Bronchial epithelial cell (primary cell): Measurements from ENCODE around the gene HDHD5. TPM values are rescaled to one million over a fixed set of nuclear protein-coding genes. Genes with fewer than 3 reads are reported as not detected.

ENCODE experiments used
- DNase-seq: peaks from one replicate; pipeline ENCODE4 v3.0.0-alpha.2; 2010; ENCODE audit warnings: low read depth
- FAIRE-seq: peaks from 2 replicates; lab custom pipeline; 2011; peaks lifted over from hg19 to GRCh38; lab: Jason Lieb, UNC
- H3K27me3 ChIP-seq: 2 replicates; pipeline ENCODE4 v1.5.1; 2011; ENCODE audit warnings: low read length; ENCODE audit not compliant: control insufficient read depth, insufficient read depth
- H3K36me3 ChIP-seq: 2 replicates; pipeline ENCODE4 v1.5.1; 2011; ENCODE audit warnings: low read length; ENCODE audit not compliant: control insufficient read depth, insufficient read depth
- H3K4me3 ChIP-seq: 2 replicates; pipeline ENCODE4 v1.5.1; 2011; ENCODE audit warnings: mild to moderate bottlenecking, low read depth, low read length, control low read depth
- CTCF ChIP-seq: IDR thresholded peaks from 2 replicates; pipeline ENCODE4 v1.5.1; 2011; ENCODE audit warnings: mild to moderate bottlenecking, moderate library complexity, low read length, control low read depth, inconsistent platforms; ENCODE audit not compliant: insufficient read depth, severe bottlenecking
- total RNA-seq: library from RNA; depleted of rRNA; stranded (reverse); fragments of >200 nt; gene quantifications from 2 replicates; pipeline ENCODE4 v1.2.1, GENCODE V29; 2014

The HDHD5 gene
- total RNA-seq, 1 donor from 2014 or later = 50.5 TPM

- no peak for TF ChIP-seq CTCF
- Histone ChIP-seq H3K4me3 (no peak overlapping the region), H3K36me3 (peaks cover 24% of the 10 kb centered on the region), H3K27me3 (no peaks in the 10 kb centered on the region)
- DNase-seq = no peak
- no peak for FAIRE-seq
These were observed 18.0 kb downstream of the HDHD5 start for GRCh38 chr22:17140826-17141766.

GRCh38 chr22:17140022-17140421, 19.1 kb downstream of the HDHD5 start:
- DNase-seq (no peak), FAIRE-seq (no peak)
- Histone ChIP-seq H3K27me3 (no peaks in the 10 kb centered on the region), H3K4me3 (no peak overlapping the region), H3K36me3 (peaks cover 23% of the 10 kb centered on the region)
- TF ChIP-seq CTCF = no peak

GRCh38 chr22:17138513-17138912, 20.6 kb downstream of the HDHD5 start:
- Histone ChIP-seq H3K36me3 (peaks cover 21% of the 10 kb centered on the region), H3K4me3 (no peak overlapping the region), H3K27me3 (no peaks in the 10 kb centered on the region)
- no peak for DNase-seq
- no peak for TF ChIP-seq CTCF
- no peak for FAIRE-seq

- no peak overlapping the region for H3K4me3 ChIP-seq
- TF ChIP-seq CTCF = no peak
- FAIRE-seq (no peak), DNase-seq (no peak)
- peaks cover 17% of the 10 kb centered on the region for H3K36me3 ChIP-seq
- H3K27me3 ChIP-seq = no peaks in the 10 kb centered on the region
These were observed 21.1 kb downstream of the HDHD5 start for GRCh38 chr22:17137861-17138425.

GRCh38 chr22:17137170-17137569, 21.9 kb downstream of the HDHD5 start:
- FAIRE-seq = no peak
- no peak for TF ChIP-seq CTCF
- H3K4me3 ChIP-seq = no peak overlapping the region
- H3K36me3 ChIP-seq = peaks cover 15% of the 10 kb centered on the region
- peak; percentile 11 for DNase-seq
- H3K27me3 ChIP-seq = no peaks in the 10 kb centered on the region
